Measurements from ENCODE around the gene SPOCK1. TPM values are rescaled to one million over a fixed set of nuclear protein-coding genes. Genes with fewer than 3 reads are reported as not detected.

The SPOCK1 gene
- total and polyA plus RNA-seq, 2 experiments from 2014 or later = 8.2 to 10.5 TPM

- Histone ChIP-seq H3K36me3 (ENCODE audit: insufficient read depth) (no peaks in the 10 kb centered on the region), H3K79me2 (replicated peaks; ENCODE audit: insufficient read depth) (no peaks in the 10 kb centered on the region), H3K27ac (ENCODE audit: low read depth) (no peak overlapping the region), H3K4me3 (no peak overlapping the region), H2AFZ (no peak overlapping the region), H3K27me3 (ENCODE audit: insufficient read depth) (no peaks in the 10 kb centered on the region), H3F3A (replicated peaks; ENCODE audit: low read depth) (no peaks in the 10 kb centered on the region), H3K4me2 (no peak overlapping the region), H3K9me2 (ENCODE audit: insufficient read depth) (0 out of 2 replicates have a peak, but pooled peaks cover 3% of the 10 kb centered on the region), H3K4me1 (ENCODE audit: insufficient read depth) (peaks cover 15% of the 10 kb centered on the region; the same call in 1 of the 2 replicates), H4K20me1 (replicated peaks; ENCODE audit: insufficient read depth) (no peaks in the 10 kb centered on the region)
- ATAC-seq = no peak
- TF ChIP-seq ZNF331 (CRISPR knock-in tag; IDR thresholded peaks at IDR 0.05; ENCODE audit: low read depth) (no peak), EZH2phosphoT487 (IDR thresholded peaks at IDR 0.05; ENCODE audit: unreplicated experiment) (no peak), REST (IDR thresholded peaks at IDR 0.05; ENCODE audit: unreplicated experiment) (no peak), ZNF114 (CRISPR knock-in tag; IDR thresholded peaks at IDR 0.05) (no peak), CREB1 (CRISPR knock-in tag; IDR thresholded peaks at IDR 0.05; ENCODE audit: low read depth) (no peak), JUNB (IDR thresholded peaks at IDR 0.05; ENCODE audit: unreplicated experiment) (no peak), POLR2AphosphoS5 (IDR thresholded peaks at IDR 0.05; ENCODE audit: low read depth) (no peak), ETS1 (IDR thresholded peaks at IDR 0.05) (no peak), NANOG (IDR thresholded peaks at IDR 0.05; ENCODE audit: borderline replicate concordance) (no peak), EZH2 (IDR thresholded peaks at IDR 0.05; ENCODE audit: low read depth, unreplicated experiment) (no peak), STAT1 (IDR thresholded peaks at IDR 0.05; ENCODE audit: unreplicated experiment) (no peak), ZNF462 (CRISPR knock-in tag; IDR thresholded peaks at IDR 0.05) (no peak), CTCF (conservative IDR thresholded peaks at IDR 0.05; ENCODE audit: low read depth in 2 of 2) (no peak)
- no peak overlapping the region for H3K4me3 Mint-ChIP-seq
- H3K9me3 Mint-ChIP-seq = no peaks in the 10 kb centered on the region
- no peaks in the 10 kb centered on the region for H3K36me3 Mint-ChIP-seq (ENCODE audit: low read depth)
- DNase-seq (ENCODE audit: low spot score) = no peak
- H3K4me1 Mint-ChIP-seq = peaks cover 36% of the 10 kb centered on the region
- H3K27ac Mint-ChIP-seq = no peak overlapping the region
- peaks cover 2% of the 10 kb centered on the region for H3K27me3 Mint-ChIP-seq (ENCODE audit: insufficient read depth, low read depth, poor library complexity)
These were observed 190.8 kb downstream of the SPOCK1 start for GRCh38 chr5:137308311-137308710.

Measured in GM23338 (cell line).